Prostate gland (tissue), 2 donors: ENCODE measurements around the gene NMRAL1. TPM values are rescaled to one million over a fixed set of nuclear protein-coding genes. Genes with fewer than 3 reads are reported as not detected.

Experiments used
- DNase-seq: peaks from one replicate; pipeline ENCODE4 v3.0.0-alpha.2; 2019; ENCODE audit warnings: low spot score
- H3K27ac ChIP-seq, 2 donors: fragments of 200-600 bp; sonication (generic); 2 replicates each; pipeline ENCODE4 v1.5.1; 2017 to 2019
- H3K27me3 ChIP-seq: fragments of 200-600 bp; sonication (generic); replicated peaks from 2 replicates; pipeline ENCODE4 v1.5.1; 2019; ENCODE audit not compliant: insufficient read depth
- H3K36me3 ChIP-seq, 2 donors: fragments of 200-600 bp; sonication (generic); 1 replicate in 1 of 2; 2 replicates in 1 of 2; pipeline versions ENCODE4 v1.5.1 to v1.8.1; 2017 to 2019
- H3K4me1 ChIP-seq: fragments of 200-600 bp; sonication (generic); replicated peaks from 2 replicates; pipeline ENCODE4 v1.5.1; 2019
- H3K4me3 ChIP-seq, 2 donors: fragments of 200-600 bp; sonication (generic); 2 replicates each; pipeline ENCODE4 v1.5.1; 2017 to 2019
- H3K9me3 ChIP-seq: fragments of 200-600 bp; sonication (generic); 2 replicates; pipeline ENCODE4 v1.5.1; 2017
- POLR2A ChIP-seq: fragments of 450-650 bp; IDR thresholded peaks from one replicate; pipeline ENCODE4 v1.6.1; 2016; ENCODE audit warnings: antibody characterized with exemption, mild to moderate bottlenecking
- POLR2AphosphoS5 ChIP-seq: sonication (generic); formaldehyde crosslinking; IDR thresholded peaks from one replicate; pipeline ENCODE4 v1.6.1; 2017; ENCODE audit warnings: antibody characterized with exemption
- WGBS: methylation state at CpG from one replicate; pipeline ENCODE4 v1.1.5; 2018; 5-methylcytosine and 5-hydroxymethylcytosine counted together
- intact Hi-C: fragments of 100-400 bp; cut with DNase I; formaldehyde crosslinking; loops from one replicate; pipeline ENCODE4 v1.14.2; 2022
- total RNA-seq, 2 donors: library from RNA; depleted of rRNA; stranded (reverse); fragments of >200 nt; gene quantifications; one replicate each; pipeline ENCODE4 v1.1.0, GENCODE V29; 2016
- TF ChIP-seq, protein P1 (sequence below), 4 experiments: fragments of 200-600 bp in 2 of 4; fragments of 450-650 bp in 2 of 4; sonication (generic) in 2 of 4; IDR thresholded peaks; 1 replicate in 3 of 4; 2 replicates in 1 of 4; pipeline ENCODE4 v1.5.1; 2016 to 2019; ENCODE audit warnings: antibody characterized with exemption in 4 of 4, mild to moderate bottlenecking in 2 of 4, moderate library complexity in 2 of 4

Gene NMRAL1
- total RNA-seq, 2 donors from 2014 or later, result 40.8 to 90.9 TPM

GRCh38 chr16:4481963-4482362, 7.5 kb upstream of the NMRAL1 start:
- WGBS, result 93% methylated on average over 1 of the region's 1 CpG
- H3K4me1 ChIP-seq, result peaks cover 7% of the 10 kb centered on the region

GRCh38 chr16:4481526-4481925, 7.1 kb upstream of the NMRAL1 start:
- no peaks in the 10 kb centered on the region for H3K27me3 ChIP-seq
- no peak overlapping the region for H3K4me3 ChIP-seq
- H3K36me3 ChIP-seq, result no peaks in the 10 kb centered on the region
- TF ChIP-seq POLR2A, result no peak
- TF ChIP-seq, protein P1, sequence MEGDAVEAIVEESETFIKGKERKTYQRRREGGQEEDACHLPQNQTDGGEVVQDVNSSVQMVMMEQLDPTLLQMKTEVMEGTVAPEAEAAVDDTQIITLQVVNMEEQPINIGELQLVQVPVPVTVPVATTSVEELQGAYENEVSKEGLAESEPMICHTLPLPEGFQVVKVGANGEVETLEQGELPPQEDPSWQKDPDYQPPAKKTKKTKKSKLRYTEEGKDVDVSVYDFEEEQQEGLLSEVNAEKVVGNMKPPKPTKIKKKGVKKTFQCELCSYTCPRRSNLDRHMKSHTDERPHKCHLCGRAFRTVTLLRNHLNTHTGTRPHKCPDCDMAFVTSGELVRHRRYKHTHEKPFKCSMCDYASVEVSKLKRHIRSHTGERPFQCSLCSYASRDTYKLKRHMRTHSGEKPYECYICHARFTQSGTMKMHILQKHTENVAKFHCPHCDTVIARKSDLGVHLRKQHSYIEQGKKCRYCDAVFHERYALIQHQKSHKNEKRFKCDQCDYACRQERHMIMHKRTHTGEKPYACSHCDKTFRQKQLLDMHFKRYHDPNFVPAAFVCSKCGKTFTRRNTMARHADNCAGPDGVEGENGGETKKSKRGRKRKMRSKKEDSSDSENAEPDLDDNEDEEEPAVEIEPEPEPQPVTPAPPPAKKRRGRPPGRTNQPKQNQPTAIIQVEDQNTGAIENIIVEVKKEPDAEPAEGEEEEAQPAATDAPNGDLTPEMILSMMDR (IDR thresholded peaks at IDR 0.05), result no peak
- no peak for TF ChIP-seq POLR2AphosphoS5
- no peak for DNase-seq
- intact Hi-C loops, result no loop called here
- H3K9me3 ChIP-seq, result no peaks in the 10 kb centered on the region
- H3K4me1 ChIP-seq, result peaks cover 5% of the 10 kb centered on the region
- WGBS, result 49% methylated on average over 2 of the region's 2 CpGs
- H3K27ac ChIP-seq, result no peak overlapping the region

More at GRCh38 chr16:4481963-4482362, 7.5 kb upstream of the NMRAL1 start:
- DNase-seq, result no peak
- no peaks in the 10 kb centered on the region for H3K27me3 ChIP-seq
- TF ChIP-seq POLR2AphosphoS5, result no peak
- no peak overlapping the region for H3K27ac ChIP-seq
- H3K4me3 ChIP-seq, result no peak overlapping the region
- intact Hi-C loops, result no loop called here
- no peaks in the 10 kb centered on the region for H3K36me3 ChIP-seq
- no peaks in the 10 kb centered on the region for H3K9me3 ChIP-seq

DNA sequence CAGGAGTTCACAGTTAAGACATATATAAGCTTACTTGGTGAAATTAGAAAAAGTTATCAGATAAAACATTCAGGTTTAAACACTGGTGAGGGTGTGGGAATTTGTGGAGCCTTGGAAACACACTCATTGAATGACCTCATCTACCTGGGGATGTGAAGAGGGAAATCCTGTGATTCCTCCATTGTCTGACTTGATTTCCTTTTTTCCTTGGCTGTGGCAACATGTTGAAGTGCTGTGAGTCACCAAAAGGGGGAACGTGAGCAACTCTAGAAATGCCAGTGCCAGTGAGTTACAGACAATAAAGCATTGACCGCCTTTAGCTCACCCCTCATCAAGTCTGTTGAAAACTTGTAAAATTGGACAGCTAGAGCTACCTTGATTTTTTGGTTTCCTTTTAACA, 3.5 kb upstream of the NMRAL1 start:
- Histone ChIP-seq H3K9me3 (no peaks in the 10 kb centered on the region), H3K4me3 (no peak overlapping the region), H3K4me1 (no peaks in the 10 kb centered on the region), H3K27ac (no peak overlapping the region), H3K36me3 (no peaks in the 10 kb centered on the region), H3K27me3 (no peaks in the 10 kb centered on the region)
- TF ChIP-seq, protein P1 (IDR thresholded peaks at IDR 0.05), result no peak
- no peak for TF ChIP-seq POLR2AphosphoS5
- no peak for TF ChIP-seq POLR2A
- DNase-seq, result no peak
- intact Hi-C loops, result no loop called here
- WGBS, result 49% methylated on average over 2 of the region's 2 CpGs

DNA sequence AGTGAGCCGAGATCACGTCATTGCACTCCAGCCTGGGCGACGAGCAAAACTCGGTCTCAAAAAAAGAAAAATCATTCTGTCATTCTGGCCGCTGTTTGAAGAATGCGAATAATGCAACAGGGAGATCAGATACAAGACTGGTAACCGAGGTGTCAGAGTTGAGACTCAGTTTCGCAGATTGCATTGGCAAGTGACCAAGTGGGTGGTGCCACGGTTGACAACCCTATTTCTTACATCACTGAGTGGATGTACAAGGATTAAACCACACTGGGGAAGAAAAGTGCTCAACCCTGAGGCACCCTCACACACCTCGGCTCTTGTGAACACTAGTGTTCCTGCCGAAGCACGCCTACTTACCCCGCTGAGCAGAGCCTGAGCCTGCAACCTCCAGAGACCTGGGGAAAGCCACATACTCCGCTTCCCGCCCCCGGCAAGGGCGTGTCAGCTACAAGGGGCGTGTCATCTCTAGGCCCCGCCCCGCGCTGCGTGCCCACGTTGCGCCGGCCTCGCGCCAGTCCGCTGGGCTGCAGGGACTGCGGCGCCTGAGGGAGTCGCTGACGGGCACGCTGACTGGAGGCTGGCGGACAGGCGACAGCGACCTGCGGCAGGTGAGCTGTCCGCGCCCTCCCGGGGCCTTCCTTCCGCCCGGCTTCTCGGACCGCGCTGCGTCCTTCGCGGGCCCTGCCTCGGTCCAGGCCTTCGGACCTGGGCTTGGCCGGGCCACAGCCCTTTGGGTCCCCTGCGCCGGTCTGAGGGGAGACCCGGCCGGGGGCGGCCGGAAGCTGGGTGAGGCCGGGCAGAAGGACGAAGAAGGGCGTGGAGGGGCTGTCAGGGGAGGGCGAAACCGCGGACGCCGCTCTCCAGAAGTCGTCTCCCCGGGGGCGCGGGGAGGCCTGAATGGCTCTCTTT, 1.7 kb upstream of the NMRAL1 start, which contains the start of gene HMOX2:
HMOX2 (plus strand) TSS at position 519 of the 909 bp plus-strand sequence. CDS start 29,127 bp downstream, outside the sequence.
- 9% methylated on average over 70 of the region's 70 CpGs for WGBS

GRCh38 chr16:4472880-4473279, 1.5 kb downstream of the NMRAL1 start:
- intact Hi-C loops, result no loop called here
- WGBS, result 57% methylated on average over 4 of the region's 4 CpGs
- H3K27ac ChIP-seq, result no peak overlapping the region

More for the DNA sequence above, 1.7 kb upstream of the NMRAL1 start, which contains the start of gene HMOX2:
- peak within 1 kb of the TSS; percentile 78 to 85 for H3K27ac ChIP-seq
- intact Hi-C loops, result no loop called here
- DNase-seq, result peak; percentile 93
- no peaks in the 10 kb centered on the region for H3K4me1 ChIP-seq
- peak within 1 kb of the TSS; percentile 76 to 81 for H3K4me3 ChIP-seq
- no peaks in the 10 kb centered on the region for H3K27me3 ChIP-seq
- H3K36me3 ChIP-seq, result no peaks in the 10 kb centered on the region
- TF ChIP-seq POLR2AphosphoS5 (peak; percentile 96), POLR2A (peak; percentile 97)
- TF ChIP-seq, protein P1 (IDR thresholded peaks at IDR 0.05), result peak in 3 of 4 experiments; percentile 25 to 54 (median 48)
- no peaks in the 10 kb centered on the region for H3K9me3 ChIP-seq

More at GRCh38 chr16:4472880-4473279, 1.5 kb downstream of the NMRAL1 start:
- Histone ChIP-seq H3K4me3 (no peak overlapping the region), H3K4me1 (no peaks in the 10 kb centered on the region), H3K36me3 (no peaks in the 10 kb centered on the region), H3K9me3 (no peaks in the 10 kb centered on the region), H3K27me3 (no peaks in the 10 kb centered on the region)
- no peak for DNase-seq
- TF ChIP-seq POLR2A, result no peak
- TF ChIP-seq, protein P1 (IDR thresholded peaks at IDR 0.05), result no peak
- no peak for TF ChIP-seq POLR2AphosphoS5
